D341Med (cell line): ENCODE results near the gene GLI1.
"Not testable (repeated sequence)": the region's sequence is repeated elsewhere in the genome, so short reads cannot be mapped to it uniquely, and the experiment has no call there.

Experiments used
- DNase-seq: peaks from one replicate; pipeline ENCODE4 v3.0.0; 2012; ENCODE audit warnings: low spot score

GLI1 gene

GRCh38 chr12:57498132-57498502, 38.5 kb downstream of the GLI1 start:
- no peak for DNase-seq

- no peak for DNase-seq
These were observed 39.0 kb downstream of the GLI1 start for GRCh38 chr12:57498571-57498970.

- DNase-seq: no peak
These were observed 40.6 kb downstream of the GLI1 start for GRCh38 chr12:57500213-57500612.

GRCh38 chr12:57502311-57502969, 42.9 kb downstream of the GLI1 start:
- not testable (repeated sequence) for DNase-seq

GRCh38 chr12:57506541-57506940, 47.0 kb downstream of the GLI1 start:
- not testable (repeated sequence) for DNase-seq

GRCh38 chr12:57507796-57508195, 48.2 kb downstream of the GLI1 start:
- not testable (repeated sequence) for DNase-seq

- no peak for DNase-seq
These were observed 51.6 kb downstream of the GLI1 start for GRCh38 chr12:57511161-57511560.

GRCh38 chr12:57511588-57512325, 52.2 kb downstream of the GLI1 start:
- no peak for DNase-seq

- no peak for DNase-seq
These were observed 53.1 kb downstream of the GLI1 start for GRCh38 chr12:57512665-57513064.

GRCh38 chr12:57513266-57513665, 53.7 kb downstream of the GLI1 start:
- DNase-seq: no peak

- not testable (repeated sequence) for DNase-seq
These were observed 54.1 kb downstream of the GLI1 start for GRCh38 chr12:57513677-57514076.

- DNase-seq: not testable (repeated sequence)
These were observed 54.7 kb downstream of the GLI1 start for GRCh38 chr12:57514246-57514645.

- no peak for DNase-seq
These were observed 55.3 kb downstream of the GLI1 start for GRCh38 chr12:57514720-57515407.

GRCh38 chr12:57515408-57515933, 55.9 kb downstream of the GLI1 start:
- DNase-seq: no peak

- no peak for DNase-seq
These were observed 56.5 kb downstream of the GLI1 start for GRCh38 chr12:57515934-57516541.

- no peak for DNase-seq
These were observed 57.1 kb downstream of the GLI1 start for GRCh38 chr12:57516617-57517153.

- DNase-seq: no peak
These were observed 57.6 kb downstream of the GLI1 start for GRCh38 chr12:57517187-57517586.

- not testable (repeated sequence) for DNase-seq
These were observed 58.1 kb downstream of the GLI1 start for GRCh38 chr12:57517718-57518117.

- no peak for DNase-seq
These were observed 58.8 kb downstream of the GLI1 start for GRCh38 chr12:57518176-57518919.

GRCh38 chr12:57518920-57519795, 59.6 kb downstream of the GLI1 start:
- peak; percentile 80 for DNase-seq

- no peak for DNase-seq
These were observed 60.1 kb downstream of the GLI1 start for GRCh38 chr12:57519796-57520052.
